Gastrocnemius medialis (tissue), 4 donors: Measurements from ENCODE around the gene ADAMTS2. TPM values are rescaled to one million over a fixed set of nuclear protein-coding genes. Genes with fewer than 3 reads are reported as not detected.
"Not testable (repeated sequence)": the region's sequence is repeated elsewhere in the genome, so short reads cannot be mapped to it uniquely, and the experiment has no call there.

Experiments
- ATAC-seq, 2 donors: fragments of 150-250 bp; one replicate each; pipeline ENCODE4 v1.9.1; 2016
- DNase-seq, 2 donors: peaks; one replicate each; pipeline ENCODE4 v3.0.0-alpha.2; 2019
- H3K27ac ChIP-seq, 4 donors: fragments of 200-600 bp; sonication (generic); 1 replicate in 1 of 4; 2 replicates in 3 of 4; pipeline ENCODE4 v1.5.1; 2016 to 2018; ENCODE audit warnings: mild to moderate bottlenecking in 2 of 4, moderate library complexity in 1 of 4
- H3K27me3 ChIP-seq, 3 donors: fragments of 200-600 bp; sonication (generic) in 2 of 3; 1 replicate in 1 of 3; 2 replicates in 2 of 3; pipeline versions ENCODE4 v1.5.1 to v1.6.0; 2016 to 2019; ENCODE audit warnings: mild to moderate bottlenecking in 1 of 3, moderate library complexity in 1 of 3
- H3K36me3 ChIP-seq, 2 donors: fragments of 200-600 bp; sonication (generic) in 1 of 2; one replicate each; pipeline ENCODE4 v1.5.1; 2017 to 2018
- H3K4me1 ChIP-seq, 2 donors: fragments of 200-600 bp; sonication (generic) in 1 of 2; one replicate each; pipeline ENCODE4 v1.5.1; 2016 to 2017; ENCODE audit warnings: mild to moderate bottlenecking in 2 of 2
- H3K4me3 ChIP-seq, 4 donors: fragments of 200-600 bp; sonication (generic) in 3 of 4; 1 replicate in 1 of 4; 2 replicates in 3 of 4; pipeline ENCODE4 v1.5.1; 2016 to 2019; ENCODE audit warnings: mild to moderate bottlenecking in 2 of 4
- H3K9me3 ChIP-seq, 3 donors: fragments of 200-600 bp; sonication (generic) in 2 of 3; 1 replicate in 1 of 3; 2 replicates in 2 of 3; pipeline ENCODE4 v1.5.1; 2016 to 2019
- CTCF ChIP-seq, 5 experiments: fragments of 450-650 bp in 3 of 5; fragments of 200-600 bp in 2 of 5; sonication (generic) in 2 of 5; IDR thresholded peaks in 4 of 5; conservative IDR thresholded peaks in 1 of 5; 1 replicate in 4 of 5; 2 replicates in 1 of 5; pipeline ENCODE4 v1.5.1; 2016 to 2019; ENCODE audit warnings: antibody characterized with exemption in 5 of 5, mild to moderate bottlenecking in 3 of 5, moderate library complexity in 3 of 5
- POLR2A ChIP-seq, 2 donors: fragments of 450-650 bp; IDR thresholded peaks; one replicate each; pipeline ENCODE4 v1.6.1; 2017; ENCODE audit warnings: antibody characterized with exemption in 2 of 2, mild to moderate bottlenecking in 2 of 2, moderate library complexity in 2 of 2
- in situ Hi-C, 4 donors: fragments of 200-750 bp; cut with MboI; loops; one replicate each; pipeline versions ENCODE4 v1.15.0 to v1.8.0; 2017; ENCODE audit warnings: low sequenced_read_pairs in 4 of 4
- intact Hi-C: fragments of 100-400 bp; cut with DNase I; formaldehyde crosslinking; loops from one replicate; pipeline ENCODE4 v1.15.1; 2023; ENCODE audit warnings: low total_unique reads
- total RNA-seq, 4 donors: library from RNA; depleted of rRNA; stranded (reverse); fragments of >200 nt; gene quantifications; one replicate each; pipeline versions ENCODE4 v1.1.0 to v1.2.3, GENCODE V29; 2016

The ADAMTS2 gene
- total RNA-seq, 4 donors from 2014 or later = 0.78 to 3.8 (median 2.0) TPM

- TF ChIP-seq POLR2A (IDR thresholded peaks at IDR 0.05) (no peak), CTCF (IDR thresholded peaks at IDR 0.05 in 4 of 5, conservative IDR thresholded peaks at IDR 0.05 in 1 of 5) (no peak)
- Histone ChIP-seq H3K4me3 (no peak overlapping the region), H3K27me3 (no peaks in the 10 kb centered on the region), H3K4me1 (no peaks in the 10 kb centered on the region), H3K27ac (no peak overlapping the region), H3K36me3 (no peaks in the 10 kb centered on the region), H3K9me3 (no peaks in the 10 kb centered on the region)
- DNase-seq (no peak), ATAC-seq (no peak)
- intact Hi-C loops = no loop called here
- in situ Hi-C loops = no loop called here
These were observed 127.0 kb downstream of the ADAMTS2 start for GRCh38 chr5:179217956-179218942.

GRCh38 chr5:179217356-179217755 is 127.9 kb downstream of the ADAMTS2 start:
- intact Hi-C loops (no loop called here), in situ Hi-C loops (no loop called here)
- no peak for DNase-seq
- ATAC-seq = no peak
- H3K36me3 ChIP-seq = no peaks in the 10 kb centered on the region
- H3K27ac ChIP-seq = no peak overlapping the region
- no peaks in the 10 kb centered on the region for H3K9me3 ChIP-seq
- H3K27me3 ChIP-seq = no peaks in the 10 kb centered on the region
- H3K4me3 ChIP-seq = no peak overlapping the region
- no peaks in the 10 kb centered on the region for H3K4me1 ChIP-seq
- TF ChIP-seq CTCF (IDR thresholded peaks at IDR 0.05 in 4 of 5, conservative IDR thresholded peaks at IDR 0.05 in 1 of 5) (no peak), POLR2A (IDR thresholded peaks at IDR 0.05) (no peak)

- H3K27me3 ChIP-seq, H3K27ac ChIP-seq, intact Hi-C loops, ATAC-seq, H3K36me3 ChIP-seq, in situ Hi-C loops, H3K4me1 ChIP-seq, DNase-seq, H3K4me3 ChIP-seq, H3K9me3 ChIP-seq: not testable (repeated sequence)
These were observed 128.9 kb downstream of the ADAMTS2 start for GRCh38 chr5:179216381-179216780.

- Histone ChIP-seq H3K36me3 (no peaks in the 10 kb centered on the region), H3K4me3 (no peak overlapping the region), H3K9me3 (no peaks in the 10 kb centered on the region), H3K27ac (no peak overlapping the region), H3K4me1 (no peaks in the 10 kb centered on the region), H3K27me3 (no peaks in the 10 kb centered on the region)
- in situ Hi-C loops (no loop called here), intact Hi-C loops (no loop called here)
- TF ChIP-seq POLR2A (IDR thresholded peaks at IDR 0.05) = no peak
- no peak for TF ChIP-seq CTCF (IDR thresholded peaks at IDR 0.05 in 4 of 5, conservative IDR thresholded peaks at IDR 0.05 in 1 of 5)
- DNase-seq = no peak
- no peak for ATAC-seq
These were observed 129.7 kb downstream of the ADAMTS2 start for GRCh38 chr5:179215576-179215975.

- H3K36me3 ChIP-seq = no peaks in the 10 kb centered on the region
- intact Hi-C loops (no loop called here), in situ Hi-C loops (no loop called here)
- no peak overlapping the region for H3K27ac ChIP-seq
- no peak for DNase-seq
- no peak for ATAC-seq
- TF ChIP-seq CTCF (IDR thresholded peaks at IDR 0.05 in 4 of 5, conservative IDR thresholded peaks at IDR 0.05 in 1 of 5) = no peak
- no peak for TF ChIP-seq POLR2A (IDR thresholded peaks at IDR 0.05)
- H3K4me1 ChIP-seq = no peaks in the 10 kb centered on the region
- no peak overlapping the region for H3K4me3 ChIP-seq
- no peaks in the 10 kb centered on the region for H3K27me3 ChIP-seq
- no peaks in the 10 kb centered on the region for H3K9me3 ChIP-seq
These were observed 130.6 kb downstream of the ADAMTS2 start for GRCh38 chr5:179214678-179215077.
